OCI-LY7 (cell line): ENCODE data around the gene PIK3R4. TPM values are rescaled to one million over a fixed set of nuclear protein-coding genes. Genes with fewer than 3 reads are reported as not detected.

Experiments used
- BruUV-seq: library from RNA; stranded (reverse); fragments of 400-500 nt; replicated peaks from 2 replicates; lab custom pipeline; 2021; lab: Mats Ljungman, UMichigan
- CTCF ChIA-PET: fragments of 300-600 bp; sonication (Branson Sonifier 250); formaldehyde crosslinking; loops from one replicate; lab custom pipeline; 2022; ENCODE audit warnings: antibody characterized with exemption; ENCODE audit not compliant: unreplicated experiment; lab: Charles Lee
- POLR2A ChIA-PET: fragments of 300-600 bp; sonication (Branson Sonifier 250); formaldehyde crosslinking; loops from one replicate; lab custom pipeline; 2022; ENCODE audit warnings: antibody characterized with exemption; lab: Charles Lee
- DNase-seq: peaks from one replicate; pipeline ENCODE4 v3.0.0-alpha.2; 2015; ENCODE audit warnings: low spot score
- H2AFZ ChIP-seq: fragments of 200-600 bp; sonication (generic), shearing (Covaris generic); 2 replicates; pipeline ENCODE4 v1.6.1; 2014; ENCODE audit warnings: mild to moderate bottlenecking, antibody characterized with exemption, low read length, moderate library complexity
- H3K27ac ChIP-seq: fragments of 200-600 bp; sonication (generic); 2 replicates; pipeline ENCODE4 v1.5.1; 2014; ENCODE audit warnings: mixed run types, low read depth, mild to moderate bottlenecking, moderate library complexity, low read length, inconsistent platforms; ENCODE audit not compliant: poor library complexity, severe bottlenecking
- H3K36me3 ChIP-seq: fragments of 200-600 bp; sonication (generic); 2 replicates; pipeline ENCODE4 v1.6.1; 2014; ENCODE audit warnings: mild to moderate bottlenecking, antibody characterized with exemption, low read length, moderate library complexity, mixed read lengths; ENCODE audit not compliant: insufficient read depth
- H3K4me1 ChIP-seq: fragments of 200-600 bp; sonication (generic); 2 replicates; pipeline ENCODE4 v1.5.1; 2014; ENCODE audit warnings: mild to moderate bottlenecking, low read length; ENCODE audit not compliant: insufficient read depth, poor library complexity, severe bottlenecking
- H3K4me2 ChIP-seq: fragments of 200-600 bp; sonication (generic); 2 replicates; pipeline ENCODE4 v1.6.1; 2014; ENCODE audit warnings: mild to moderate bottlenecking, low read length
- H3K4me3 ChIP-seq: fragments of 200-600 bp; sonication (generic); 2 replicates; pipeline ENCODE4 v1.5.1; 2014; ENCODE audit warnings: mild to moderate bottlenecking, low read depth, low read length; ENCODE audit not compliant: poor library complexity, severe bottlenecking
- H3K79me2 ChIP-seq: fragments of 200-600 bp; sonication (generic); 2 replicates; pipeline ENCODE4 v1.6.1; 2016; ENCODE audit warnings: low read depth, mild to moderate bottlenecking, low read length, moderate library complexity, mixed read lengths; ENCODE audit not compliant: insufficient read depth
- H3K9me2 ChIP-seq: fragments of 200-600 bp; sonication (generic); 2 replicates; pipeline ENCODE4 v1.6.1; 2016; ENCODE audit warnings: mild to moderate bottlenecking, low read length, mixed read lengths; ENCODE audit not compliant: insufficient read depth
- H3K9me3 ChIP-seq: fragments of 200-600 bp; sonication (generic); 2 replicates; pipeline ENCODE4 v1.6.1; 2014; ENCODE audit warnings: mild to moderate bottlenecking, mixed run types, low read length, mixed read lengths
- H4K20me1 ChIP-seq: fragments of 200-600 bp; sonication (generic); 2 replicates; pipeline ENCODE4 v1.6.1; 2014; ENCODE audit warnings: mild to moderate bottlenecking, antibody characterized with exemption, low read length, moderate library complexity, mixed read lengths; ENCODE audit not compliant: insufficient read depth
- EZH2phosphoT487 ChIP-seq: fragments of 200-600 bp; sonication (generic); IDR thresholded peaks from 2 replicates; pipeline ENCODE4 v1.6.1; 2018; ENCODE audit warnings: low read depth, borderline replicate concordance, mild to moderate bottlenecking, mixed run types, antibody characterized with exemption, low read length, moderate library complexity, mixed read lengths
- intact Hi-C: fragments of 100-400 bp; cut with micrococcal nuclease; formaldehyde crosslinking; loops from one replicate; pipeline ENCODE4 v1.10.0; 2022; ENCODE audit not compliant: unreplicated experiment
- total RNA-seq, 2 experiments: library from RNA; depleted of rRNA in 1 of 2; stranded (reverse); fragments of >200 nt in 1 of 2; shearing (Covaris generic) in 1 of 2; gene quantifications; 2 replicates each; pipeline ENCODE4 v1.2.3, GENCODE V29; 2014 to 2022
- TF ChIP-seq, protein P1 (sequence below): fragments of 200-600 bp; sonication (generic); conservative IDR thresholded peaks from 2 replicates; pipeline ENCODE4 v1.5.1; 2014; ENCODE audit warnings: mild to moderate bottlenecking, antibody characterized with exemption, low read length, moderate library complexity, mixed read lengths

The PIK3R4 gene
- total RNA-seq, 2 experiments from 2014 or later = 28.7 to 30.3 TPM

DNA sequence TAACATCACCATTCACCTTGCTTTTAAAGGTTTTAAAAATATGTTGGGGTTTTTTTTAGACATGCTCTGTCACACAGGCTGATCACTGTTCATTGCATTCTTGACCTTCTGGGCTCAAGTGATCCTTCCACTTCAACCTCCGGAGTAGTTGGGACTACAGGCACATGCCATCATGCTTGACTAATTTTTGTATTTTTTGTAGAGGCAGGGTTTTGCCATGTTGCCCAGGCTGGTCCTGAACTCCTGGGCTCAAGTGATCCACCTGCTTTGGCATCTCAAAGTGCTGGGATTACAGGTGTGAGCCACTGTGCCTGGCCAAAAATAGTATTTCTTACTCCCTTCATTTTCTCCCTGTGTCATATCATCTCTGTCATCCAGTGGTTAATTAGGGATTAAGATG, 101.4 kb downstream of the PIK3R4 start:
- BruUV-seq = no TSS peak
- Histone ChIP-seq H3K79me2 (no peaks in the 10 kb centered on the region), H3K4me1 (no peaks in the 10 kb centered on the region), H4K20me1 (no peaks in the 10 kb centered on the region), H2AFZ (no peak overlapping the region), H3K4me2 (no peak overlapping the region), H3K9me3 (no peaks in the 10 kb centered on the region), H3K9me2 (no peaks in the 10 kb centered on the region), H3K27ac (no peak overlapping the region), H3K4me3 (no peak overlapping the region), H3K36me3 (no peaks in the 10 kb centered on the region)
- intact Hi-C loops = no loop called here
- DNase-seq = no peak
- POLR2A ChIA-PET = no interaction called here
- CTCF ChIA-PET = no interaction called here
- TF ChIP-seq, protein P1, sequence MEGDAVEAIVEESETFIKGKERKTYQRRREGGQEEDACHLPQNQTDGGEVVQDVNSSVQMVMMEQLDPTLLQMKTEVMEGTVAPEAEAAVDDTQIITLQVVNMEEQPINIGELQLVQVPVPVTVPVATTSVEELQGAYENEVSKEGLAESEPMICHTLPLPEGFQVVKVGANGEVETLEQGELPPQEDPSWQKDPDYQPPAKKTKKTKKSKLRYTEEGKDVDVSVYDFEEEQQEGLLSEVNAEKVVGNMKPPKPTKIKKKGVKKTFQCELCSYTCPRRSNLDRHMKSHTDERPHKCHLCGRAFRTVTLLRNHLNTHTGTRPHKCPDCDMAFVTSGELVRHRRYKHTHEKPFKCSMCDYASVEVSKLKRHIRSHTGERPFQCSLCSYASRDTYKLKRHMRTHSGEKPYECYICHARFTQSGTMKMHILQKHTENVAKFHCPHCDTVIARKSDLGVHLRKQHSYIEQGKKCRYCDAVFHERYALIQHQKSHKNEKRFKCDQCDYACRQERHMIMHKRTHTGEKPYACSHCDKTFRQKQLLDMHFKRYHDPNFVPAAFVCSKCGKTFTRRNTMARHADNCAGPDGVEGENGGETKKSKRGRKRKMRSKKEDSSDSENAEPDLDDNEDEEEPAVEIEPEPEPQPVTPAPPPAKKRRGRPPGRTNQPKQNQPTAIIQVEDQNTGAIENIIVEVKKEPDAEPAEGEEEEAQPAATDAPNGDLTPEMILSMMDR = no peak
- TF ChIP-seq EZH2phosphoT487 = no peak

DNA sequence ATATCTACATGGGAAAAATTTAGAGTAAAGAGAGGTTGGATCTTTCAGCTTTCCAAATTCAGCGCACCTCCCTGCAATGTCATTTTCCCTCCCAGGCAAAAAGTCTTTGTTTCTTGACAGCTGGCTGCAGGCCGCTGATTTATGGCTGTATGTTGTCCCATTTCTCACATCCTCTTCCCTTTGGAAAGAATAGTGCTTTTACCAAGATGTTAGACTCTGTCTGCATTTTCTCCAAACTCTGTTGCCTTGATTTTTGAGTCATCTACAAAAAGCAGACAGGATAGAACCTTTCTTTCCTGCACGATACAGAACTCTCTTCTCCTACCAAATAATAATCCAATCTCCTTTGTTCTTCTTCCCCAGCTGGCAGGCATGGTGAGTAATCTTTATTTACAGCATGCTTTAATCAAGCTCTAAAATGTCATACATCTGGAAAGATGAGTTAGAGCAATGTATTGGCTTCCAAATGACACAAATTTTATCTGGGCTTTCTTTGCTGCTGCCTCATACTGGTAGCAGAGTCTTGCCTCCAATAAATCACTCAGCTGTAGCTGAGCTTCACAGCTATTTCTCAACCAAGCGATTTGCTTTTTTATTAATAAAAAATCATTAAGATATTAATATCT, 101.9 kb downstream of the PIK3R4 start:
- Histone ChIP-seq H3K4me2 (no peak overlapping the region), H3K9me3 (no peaks in the 10 kb centered on the region), H3K27ac (no peak overlapping the region), H3K36me3 (no peaks in the 10 kb centered on the region), H3K4me1 (no peaks in the 10 kb centered on the region), H4K20me1 (no peaks in the 10 kb centered on the region), H3K79me2 (no peaks in the 10 kb centered on the region), H3K4me3 (no peak overlapping the region), H2AFZ (no peak overlapping the region), H3K9me2 (no peaks in the 10 kb centered on the region)
- TF ChIP-seq EZH2phosphoT487 = no peak
- TF ChIP-seq, protein P1 = no peak
- ChIA-PET POLR2A (no interaction called here), CTCF (no interaction called here)
- intact Hi-C loops = no loop called here
- no peak for DNase-seq
- BruUV-seq = no TSS peak

DNA sequence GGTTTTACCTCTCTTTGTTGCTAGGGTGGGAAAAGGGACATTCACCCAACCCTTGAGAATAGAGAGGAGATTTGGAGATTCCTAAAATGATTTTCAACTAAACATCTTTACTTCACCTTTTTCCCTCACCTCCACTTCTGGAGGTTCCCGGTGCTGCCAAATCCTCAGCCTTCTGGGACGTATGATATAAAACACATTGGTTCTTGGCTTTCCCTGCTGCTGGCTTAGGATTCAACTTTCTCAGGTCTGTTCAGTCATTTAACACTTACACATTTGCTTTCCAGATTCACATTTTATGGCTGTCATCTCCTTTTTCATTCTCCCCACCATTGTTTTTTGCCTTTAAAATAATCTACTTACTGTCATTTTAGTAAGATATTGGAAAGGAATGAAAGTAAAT, 106.6 kb downstream of the PIK3R4 start:
- CTCF ChIA-PET = no interaction called here
- TF ChIP-seq EZH2phosphoT487 = no peak
- TF ChIP-seq, protein P1 = no peak
- no peak overlapping the region for H3K4me2 ChIP-seq
- H3K9me3 ChIP-seq = no peaks in the 10 kb centered on the region
- no peak overlapping the region for H3K27ac ChIP-seq
- H3K79me2 ChIP-seq = no peaks in the 10 kb centered on the region
- H3K36me3 ChIP-seq = no peaks in the 10 kb centered on the region
- POLR2A ChIA-PET = interaction anchor here (0.8 kb wide), 1 partner anchor 14 kb away, joined by 5 read pairs; no protein-coding TSS in a partner anchor
- intact Hi-C loops = no loop called here
- H3K9me2 ChIP-seq = no peaks in the 10 kb centered on the region
- no TSS peak for BruUV-seq
- no peak for DNase-seq
- H4K20me1 ChIP-seq = no peaks in the 10 kb centered on the region
- H3K4me3 ChIP-seq = no peak overlapping the region
- H3K4me1 ChIP-seq = no peaks in the 10 kb centered on the region
- no peak overlapping the region for H2AFZ ChIP-seq
